Mesodermal cell (in vitro differentiated cells): ENCODE data around the gene MRPL20. TPM values are rescaled to one million over a fixed set of nuclear protein-coding genes. Genes with fewer than 3 reads are reported as not detected.
"Not testable (repeated sequence)": the region's sequence is repeated elsewhere in the genome, so short reads cannot be mapped to it uniquely, and the experiment has no call there.

Experiments used
- H3K27ac ChIP-seq: 2 replicates; pipeline ENCODE4 v1.7.0; 2013; ENCODE audit warnings: mild to moderate bottlenecking, low read depth, low read length, moderate library complexity; ENCODE audit not compliant: severe bottlenecking
- H3K36me3 ChIP-seq: 2 replicates; pipeline ENCODE4 v1.7.1; 2013; ENCODE audit warnings: mild to moderate bottlenecking, low read length, moderate library complexity; ENCODE audit not compliant: control insufficient read depth, insufficient read depth
- H3K4me1 ChIP-seq: one replicate; pipeline ENCODE4 v1.7.1; 2013; ENCODE audit warnings: mild to moderate bottlenecking, low read length; ENCODE audit not compliant: insufficient read depth, control insufficient read depth, poor library complexity, severe bottlenecking
- H3K4me3 ChIP-seq: 2 replicates; pipeline ENCODE4 v1.7.0; 2013; ENCODE audit warnings: low read length, control low read depth, mild to moderate bottlenecking; ENCODE audit not compliant: insufficient read depth, poor library complexity, severe bottlenecking; ENCODE audit errors: extremely low read depth
- H3K9me3 ChIP-seq: 2 replicates; pipeline ENCODE4 v1.7.1; 2013; ENCODE audit warnings: mild to moderate bottlenecking, low read length, moderate library complexity; ENCODE audit not compliant: control insufficient read depth
- WGBS, 2 experiments: methylation state at CpG; one replicate each; pipeline ENCODE4 v1.1.5; 2013; ENCODE audit warnings: missing lambda C conversion rate in 2 of 2; ENCODE audit not compliant: insufficient coverage in 2 of 2; 5-methylcytosine and 5-hydroxymethylcytosine counted together
- polyA plus RNA-seq, 2 experiments: library from polyadenylated mRNA; stranded (reverse); fragments of 50-300 nt; gene quantifications; one replicate each; pipeline ENCODE4 v1.2.3, GENCODE V29; 2013

The MRPL20 gene
- 87.5 TPM for polyA plus RNA-seq (2013, experiment 1 of 2)
- polyA plus RNA-seq (2013, experiment 2 of 2) = 80.9 TPM

DNA sequence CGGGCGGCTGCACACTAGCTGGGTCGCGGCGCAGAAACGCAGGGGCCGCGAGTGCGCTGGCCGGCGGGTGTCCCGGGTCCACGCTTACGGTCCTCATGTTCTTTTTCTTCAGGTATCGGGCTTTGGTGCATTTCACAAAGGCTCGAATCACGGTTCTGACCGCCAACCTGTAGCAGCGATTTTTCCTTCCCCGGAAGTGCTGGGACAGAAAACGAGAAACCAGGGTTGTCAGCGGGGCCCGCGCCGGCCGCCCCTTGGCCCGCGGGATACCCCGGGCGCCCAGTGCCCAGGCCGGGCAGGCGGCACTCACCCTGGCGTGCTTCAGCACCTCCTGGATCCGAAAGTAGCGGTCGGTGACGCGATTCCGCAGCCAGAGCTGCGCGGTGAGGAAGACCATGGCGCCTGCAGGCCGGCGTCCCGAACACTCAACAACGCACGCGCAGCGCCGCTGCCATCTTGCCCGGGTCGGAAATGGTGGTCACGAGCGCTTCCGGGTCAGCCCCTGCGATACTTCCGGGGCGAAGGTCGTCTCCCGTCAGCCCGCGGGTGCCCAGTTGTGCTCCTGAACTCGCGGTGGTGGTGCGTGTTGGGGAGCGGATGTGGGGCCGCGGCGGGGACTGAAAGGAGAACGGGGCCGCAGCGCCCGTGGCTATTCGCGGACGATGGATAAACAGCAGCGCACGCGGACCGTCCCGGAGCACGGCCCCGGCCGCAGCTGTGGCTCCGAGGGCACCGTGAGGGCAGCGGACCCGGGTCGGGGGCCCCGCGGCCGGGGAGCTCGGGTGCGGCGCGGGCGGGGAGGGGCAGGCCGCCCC, at the start of gene MRPL20:
MRPL20 (minus strand) TSS at position 473 of the 815 bp plus-strand sequence; CDS start at position 397, 76 bp downstream.
- Histone ChIP-seq H3K27ac (peak within 1 kb of the TSS; percentile 72), H3K4me1 (peaks cover 8% of the 10 kb centered on the region), H3K4me3 (peak within 1 kb of the TSS; percentile 91), H3K9me3 (peaks cover under 1% of the 10 kb centered on the region), H3K36me3 (peaks cover 57% of the 10 kb centered on the region)
- WGBS, 2 experiments = 0% methylated on average over 76 to 92 of the region's 98 CpGs

DNA sequence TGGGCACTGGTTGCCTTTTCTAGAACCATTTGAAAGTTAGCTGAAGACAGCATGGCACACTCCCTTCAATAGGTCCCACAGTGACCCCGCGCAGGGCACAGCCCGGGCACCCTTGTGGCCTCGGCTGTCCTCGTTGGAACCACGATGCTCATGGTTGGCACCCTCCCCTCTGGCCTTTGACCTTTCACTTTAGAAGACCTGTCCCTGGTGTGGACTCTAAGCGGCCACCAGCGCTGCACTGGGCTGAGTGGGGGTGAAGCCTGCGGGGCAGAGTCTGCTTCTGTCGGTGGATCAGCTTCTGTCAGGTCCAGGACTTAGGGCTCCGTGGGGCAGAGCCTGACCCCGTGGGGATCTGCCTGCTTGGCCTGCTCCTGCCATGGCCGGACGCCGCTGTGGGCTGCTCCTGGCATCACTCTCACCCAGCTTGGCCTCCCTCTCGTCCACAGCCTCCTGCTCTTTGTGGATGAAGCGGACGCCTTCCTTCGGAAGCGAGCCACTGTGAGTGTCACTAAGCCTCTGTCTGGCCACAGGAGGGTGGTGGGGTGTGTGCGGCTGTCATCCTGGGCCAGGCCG, 49.7 kb upstream of the MRPL20 start:
- not testable (repeated sequence) for H3K4me1 ChIP-seq, H3K36me3 ChIP-seq, H3K27ac ChIP-seq, H3K9me3 ChIP-seq, H3K4me3 ChIP-seq
- 88 to 93% methylated on average over 9 to 16 of the region's 22 CpGs for WGBS, 2 experiments

DNA sequence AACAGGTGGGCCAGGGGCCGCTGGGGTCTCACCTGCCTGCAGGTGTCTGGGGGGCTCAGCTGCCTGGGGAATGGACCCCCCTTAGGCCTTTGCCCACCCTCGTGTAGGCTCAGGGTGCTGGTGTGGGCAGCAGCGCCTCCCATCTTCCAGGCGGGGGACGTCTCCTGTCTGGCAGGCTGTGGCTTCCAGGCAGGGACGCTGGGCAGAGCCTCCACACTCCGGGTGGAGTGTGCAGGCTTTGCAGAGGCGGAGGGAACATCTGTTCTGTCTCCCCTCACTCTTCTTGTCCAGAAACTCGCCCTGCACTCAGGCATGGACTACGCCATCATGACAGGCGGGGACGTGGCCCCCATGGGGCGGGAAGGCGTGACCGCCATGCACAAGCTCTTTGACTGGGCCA, 48.8 kb upstream of the MRPL20 start:
- WGBS, 2 experiments = no CpG with 5 or more reads among the region's 15 CpGs
- H3K4me3 ChIP-seq, H3K4me1 ChIP-seq, H3K9me3 ChIP-seq, H3K27ac ChIP-seq, H3K36me3 ChIP-seq: not testable (repeated sequence)

DNA sequence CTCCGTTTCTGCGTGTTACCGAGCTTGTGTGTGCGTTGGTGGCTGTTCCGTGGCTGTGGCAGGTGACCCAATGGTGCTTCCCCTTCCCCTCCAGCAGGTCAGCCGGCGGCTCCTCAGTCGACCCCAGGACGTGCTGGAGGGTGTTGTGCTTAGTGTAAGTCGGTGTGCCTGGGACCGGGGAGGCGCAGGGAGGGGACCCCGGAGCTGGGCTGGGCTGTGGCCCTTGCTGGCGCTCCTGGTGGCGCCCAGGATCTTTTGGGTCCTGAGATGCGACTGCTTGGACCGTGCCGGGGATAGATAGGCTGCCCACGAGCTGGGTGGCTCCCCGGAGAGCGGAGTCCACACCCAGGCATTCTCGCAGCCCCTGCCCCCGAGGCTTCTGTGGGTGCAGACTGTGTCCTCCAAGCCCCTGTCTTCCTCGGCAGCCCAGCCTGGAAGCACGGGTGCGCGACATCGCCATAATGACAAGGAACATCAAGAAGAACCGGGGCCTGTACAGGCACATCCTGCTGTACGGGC, 48.3 kb upstream of the MRPL20 start:
- WGBS, 2 experiments = 93 to 97% methylated on average over 15 to 20 of the region's 30 CpGs

DNA sequence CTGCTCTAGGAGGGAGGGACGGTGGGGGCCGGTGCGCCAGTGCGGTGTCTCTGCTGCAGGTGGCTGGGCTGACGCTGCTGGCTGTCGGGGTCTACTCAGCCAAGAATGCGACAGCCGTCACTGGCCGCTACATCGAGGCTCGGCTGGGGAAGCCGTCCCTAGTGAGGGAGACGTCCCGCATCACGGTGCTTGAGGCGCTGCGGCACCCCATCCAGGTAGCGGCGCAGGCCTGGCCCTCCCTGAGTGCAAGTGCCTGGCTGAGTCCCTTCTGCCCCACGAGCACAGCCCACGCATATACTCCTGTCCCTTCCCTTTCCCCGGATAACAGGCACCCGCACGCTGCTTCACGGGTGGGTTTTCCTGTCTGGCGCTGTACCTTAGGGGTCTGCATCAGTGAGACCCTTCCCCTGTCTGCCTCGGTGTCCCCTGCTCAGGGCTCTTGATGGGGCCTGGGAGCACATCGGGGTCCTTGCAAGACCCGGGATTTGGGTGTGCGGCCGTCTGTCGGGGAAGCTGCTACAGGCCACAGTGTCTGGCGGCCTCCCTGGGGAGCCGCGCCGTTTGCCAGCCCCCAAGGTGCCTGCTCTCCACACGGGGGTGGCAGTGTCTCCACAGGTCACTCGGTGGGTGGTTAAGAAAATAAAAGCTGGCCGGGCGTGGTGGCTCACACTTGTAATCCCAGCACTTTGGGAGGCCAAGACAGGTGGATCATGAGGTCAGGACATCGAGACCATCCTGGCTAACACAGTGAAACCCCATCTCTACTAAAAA, 47.4 kb upstream of the MRPL20 start:
- not testable (repeated sequence) for H3K27ac ChIP-seq, H3K9me3 ChIP-seq, H3K36me3 ChIP-seq, H3K4me1 ChIP-seq, H3K4me3 ChIP-seq
- 94% methylated on average over 26 to 32 of the region's 41 CpGs for WGBS, 2 experiments

More for the DNA sequence above, 48.3 kb upstream of the MRPL20 start:
- Histone ChIP-seq H3K4me3 (no peak overlapping the region), H3K4me1 (no peaks in the 10 kb centered on the region), H3K27ac (no peak overlapping the region), H3K36me3 (no peaks in the 10 kb centered on the region), H3K9me3 (no peaks in the 10 kb centered on the region)

DNA sequence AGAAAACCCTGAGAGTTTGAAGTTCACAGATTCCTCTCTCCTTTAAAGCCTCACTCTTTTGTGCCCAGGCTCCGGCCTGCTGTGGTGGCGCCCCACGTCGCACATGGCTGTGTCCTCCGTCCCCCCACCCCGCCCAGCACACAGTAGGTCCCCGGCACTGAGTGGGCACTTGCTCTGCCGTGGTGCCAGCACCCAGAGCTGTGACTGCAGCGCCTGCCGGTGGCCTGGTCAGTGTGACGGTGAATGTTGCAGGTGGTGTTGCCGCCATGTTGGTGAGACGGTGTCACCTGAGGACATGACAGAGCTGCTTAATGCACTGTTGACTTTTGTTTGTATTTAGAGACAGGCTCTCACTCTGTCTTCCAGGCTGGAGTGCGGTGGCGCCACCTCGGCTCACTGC, 45.8 kb upstream of the MRPL20 start:
- Histone ChIP-seq H3K4me3 (no peak overlapping the region), H3K27ac (no peak overlapping the region), H3K4me1 (no peaks in the 10 kb centered on the region), H3K9me3 (no peaks in the 10 kb centered on the region), H3K36me3 (no peaks in the 10 kb centered on the region)
- 96 to 97% methylated on average over 11 to 16 of the region's 16 CpGs for WGBS, 2 experiments

DNA sequence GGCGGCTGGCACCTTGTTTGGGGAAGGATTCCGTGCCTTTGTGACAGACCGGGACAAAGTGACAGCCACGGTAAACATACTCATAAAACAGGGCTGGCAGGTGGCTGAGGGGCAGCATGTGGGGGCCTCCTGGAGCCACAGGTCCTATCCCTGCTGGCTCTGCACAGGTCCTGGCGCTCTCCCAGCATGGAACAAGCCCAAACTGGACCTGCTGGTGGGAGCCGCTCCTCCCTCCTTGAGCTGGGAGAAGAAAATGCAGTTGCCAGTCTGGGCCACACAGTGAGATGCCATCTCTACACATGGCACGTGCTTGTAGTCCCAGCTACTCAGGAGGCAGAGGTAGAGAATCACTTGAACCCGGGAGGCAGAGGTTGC, 45.3 kb upstream of the MRPL20 start:
- 98 to 100% methylated on average over 4 to 5 of the region's 8 CpGs for WGBS, 2 experiments
- not testable (repeated sequence) for H3K9me3 ChIP-seq, H3K27ac ChIP-seq, H3K4me3 ChIP-seq, H3K4me1 ChIP-seq, H3K36me3 ChIP-seq

DNA sequence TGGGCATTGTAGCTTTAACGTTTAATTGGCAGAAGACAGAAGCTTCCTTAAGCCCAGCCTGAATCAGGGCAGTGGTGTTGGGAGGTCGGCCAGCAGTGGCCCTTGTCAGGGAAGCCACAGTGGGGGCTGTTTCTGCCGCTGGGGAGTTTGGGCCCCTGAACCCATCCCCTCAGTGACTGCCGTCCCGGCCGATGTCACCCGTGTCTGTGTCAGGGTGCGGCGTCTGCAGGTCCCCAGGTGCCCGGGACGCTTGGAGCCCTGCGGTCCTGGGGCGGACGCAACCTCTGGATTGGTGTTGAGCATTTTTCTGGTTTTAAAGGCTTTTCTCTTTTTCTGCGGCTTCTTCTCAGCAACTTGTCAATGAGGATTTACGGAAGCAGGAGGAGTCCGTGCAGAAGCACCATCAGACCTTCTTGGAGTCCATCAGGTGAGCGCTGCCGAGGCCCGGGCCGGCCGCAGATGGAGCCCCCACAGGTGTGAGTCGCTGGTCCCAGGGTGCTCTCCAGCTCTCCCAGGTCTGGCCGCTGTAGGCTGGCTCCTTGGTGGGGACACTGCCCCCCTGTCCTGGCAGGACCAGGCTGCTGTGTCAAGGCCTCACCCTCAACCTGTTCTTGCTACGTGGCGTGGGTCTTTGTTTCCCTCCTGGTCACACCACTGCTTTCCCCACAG, 44.7 kb upstream of the MRPL20 start:
- Histone ChIP-seq H3K4me3 (no peak overlapping the region), H3K27ac (no peak overlapping the region), H3K9me3 (no peaks in the 10 kb centered on the region), H3K4me1 (no peaks in the 10 kb centered on the region), H3K36me3 (no peaks in the 10 kb centered on the region)
- WGBS, 2 experiments = 93 to 94% methylated on average over 22 to 26 of the region's 26 CpGs

DNA sequence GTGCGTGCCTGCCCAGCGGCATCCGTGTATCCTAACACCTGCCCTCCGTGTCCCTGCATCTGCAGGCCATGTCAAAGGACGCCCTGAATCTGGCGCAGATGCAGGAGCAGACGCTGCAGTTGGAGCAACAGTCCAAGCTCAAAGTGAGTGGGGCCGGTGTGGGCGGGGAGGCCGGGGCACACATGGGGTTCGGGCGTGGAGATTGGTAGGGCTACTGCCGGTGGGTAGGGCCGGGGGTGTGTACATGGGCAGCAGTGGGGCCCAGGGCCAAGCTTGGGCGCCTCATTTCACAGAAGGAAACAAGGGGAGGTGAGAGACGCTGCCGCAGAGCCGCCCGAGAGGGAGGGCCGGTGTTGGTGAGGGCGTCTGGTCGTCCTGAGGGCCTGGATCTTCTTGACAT, 43.5 kb upstream of the MRPL20 start:
- not testable (repeated sequence) for H3K4me3 ChIP-seq, H3K4me1 ChIP-seq, H3K36me3 ChIP-seq, H3K27ac ChIP-seq, H3K9me3 ChIP-seq
- WGBS, 2 experiments = 95 to 96% methylated on average over 10 to 16 of the region's 22 CpGs

DNA sequence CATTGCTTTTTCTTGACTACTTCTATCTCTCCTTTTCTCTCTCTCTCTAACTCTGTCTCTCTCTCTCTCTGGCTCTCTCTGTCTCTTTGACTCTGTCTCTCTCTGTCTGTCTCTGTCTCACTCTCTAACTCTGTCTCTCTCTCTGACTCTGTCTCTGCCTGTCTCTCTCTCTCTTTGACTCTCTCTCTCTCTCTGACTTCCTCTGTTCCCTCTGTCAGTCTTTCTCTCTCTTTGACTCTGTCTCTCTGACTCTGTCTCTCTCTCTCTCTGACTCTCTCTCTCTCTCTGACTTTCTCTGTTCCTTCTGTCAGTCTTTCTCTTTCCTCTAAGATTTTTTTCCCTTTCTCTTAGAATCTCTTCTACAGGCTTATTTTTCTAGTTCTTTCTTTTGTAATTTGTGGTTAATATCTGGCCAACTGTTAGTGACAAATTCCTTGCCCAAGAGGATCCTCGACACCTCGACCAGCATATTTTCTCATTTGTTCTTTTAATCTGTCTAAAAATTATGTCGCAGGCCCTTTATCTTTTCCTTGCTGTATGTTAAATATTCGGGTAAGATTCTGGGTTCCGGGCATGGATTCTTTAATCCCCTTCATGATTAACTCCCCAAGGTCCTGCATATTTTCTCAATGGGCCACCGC, 42.1 kb upstream of the MRPL20 start, which contains the start of gene ATAD3C:
ATAD3C (plus strand) TSS at position 591 of the 641 bp plus-strand sequence. CDS start 995 bp downstream, outside the sequence.
- Histone ChIP-seq H3K4me3 (no peak within 1 kb of the TSS), H3K9me3 (no peaks in the 10 kb centered on the region), H3K36me3 (no peaks in the 10 kb centered on the region), H3K4me1 (no peaks in the 10 kb centered on the region), H3K27ac (no peak within 1 kb of the TSS)
- WGBS, 2 experiments = 100% methylated on average over 1 of the region's 6 CpGs; no CpG with 5 or more reads in 1 of the 2 experiments
